GM18502 (cell line): Measurements from ENCODE around the gene THOC3.
"Not testable (repeated sequence)": the region's sequence is repeated elsewhere in the genome, so short reads cannot be mapped to it uniquely, and the experiment has no call there.

ENCODE experiments used
- ATAC-seq: cut with Tn5 transposase; IDR thresholded peaks from one replicate; pipeline ENCODE4 v1.9.1; 2021; ENCODE audit warnings: mild to moderate bottlenecking; ENCODE audit not compliant: unreplicated experiment, poor library complexity

THOC3 gene, protein sequence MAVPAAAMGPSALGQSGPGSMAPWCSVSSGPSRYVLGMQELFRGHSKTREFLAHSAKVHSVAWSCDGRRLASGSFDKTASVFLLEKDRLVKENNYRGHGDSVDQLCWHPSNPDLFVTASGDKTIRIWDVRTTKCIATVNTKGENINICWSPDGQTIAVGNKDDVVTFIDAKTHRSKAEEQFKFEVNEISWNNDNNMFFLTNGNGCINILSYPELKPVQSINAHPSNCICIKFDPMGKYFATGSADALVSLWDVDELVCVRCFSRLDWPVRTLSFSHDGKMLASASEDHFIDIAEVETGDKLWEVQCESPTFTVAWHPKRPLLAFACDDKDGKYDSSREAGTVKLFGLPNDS

DNA sequence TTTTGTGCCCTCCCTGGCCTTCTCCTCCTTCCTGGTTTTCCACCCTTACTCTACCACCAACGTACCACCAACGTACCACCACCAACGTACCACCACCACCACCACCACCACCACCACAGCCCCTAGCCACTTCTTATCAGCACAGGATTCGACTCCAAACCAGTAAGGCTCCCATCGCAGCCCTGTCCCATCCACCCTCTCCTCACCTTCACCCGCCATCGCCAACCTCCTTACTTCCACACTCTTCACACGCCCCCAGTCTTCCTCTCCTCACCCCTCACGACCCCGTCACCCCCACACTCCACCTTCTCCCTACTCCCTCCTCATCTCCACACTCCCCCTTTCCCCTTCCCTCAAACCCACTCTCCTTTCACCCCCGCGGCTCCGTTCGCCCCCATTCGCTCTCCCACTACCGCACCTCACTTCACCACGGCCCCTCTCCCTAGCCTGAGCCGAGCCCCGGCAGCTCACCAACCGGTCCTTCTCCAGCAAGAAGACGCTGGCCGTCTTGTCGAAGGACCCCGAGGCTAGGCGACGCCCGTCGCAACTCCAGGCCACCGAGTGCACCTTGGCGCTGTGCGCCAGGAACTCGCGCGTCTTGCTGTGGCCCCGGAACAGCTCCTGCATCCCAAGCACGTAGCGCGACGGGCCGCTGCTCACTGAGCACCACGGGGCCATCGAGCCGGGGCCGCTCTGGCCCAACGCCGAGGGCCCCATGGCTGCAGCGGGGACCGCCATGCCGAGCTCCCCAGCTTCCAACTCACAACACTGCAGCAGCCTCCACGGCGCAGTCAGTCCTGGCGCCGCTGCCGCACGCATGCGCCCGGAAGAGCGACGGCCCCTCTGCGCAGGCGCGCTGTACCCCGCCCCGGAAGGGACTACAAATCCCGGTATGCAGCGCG lies at the start of gene THOC3:
Gene THOC3, minus strand, starts transcription at position 845 of the 902 bp plus-strand sequence. Its CDS starts 107 bp downstream, at position 738.
- ATAC-seq, result peak; percentile 99

DNA sequence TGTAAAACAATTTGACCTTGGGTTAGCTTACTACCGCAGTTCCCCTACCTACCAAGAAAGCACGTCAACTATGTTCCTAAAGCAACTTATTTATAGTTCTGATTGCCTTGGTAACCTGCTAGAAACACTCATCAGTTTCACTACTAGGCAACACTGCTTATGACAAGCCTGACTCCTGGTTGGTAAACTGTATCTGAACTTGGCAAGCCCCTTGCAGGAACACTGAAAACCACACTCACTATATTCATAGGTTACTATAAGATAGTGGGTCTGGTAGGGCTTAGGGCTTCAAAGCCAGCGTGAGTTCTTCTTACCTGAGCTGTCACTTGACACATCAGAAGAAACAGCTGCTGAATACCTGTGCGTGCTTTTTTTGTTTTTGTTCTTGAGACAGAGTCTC lies 49.2 kb upstream of the THOC3 start:
- not testable (repeated sequence) for ATAC-seq

DNA sequence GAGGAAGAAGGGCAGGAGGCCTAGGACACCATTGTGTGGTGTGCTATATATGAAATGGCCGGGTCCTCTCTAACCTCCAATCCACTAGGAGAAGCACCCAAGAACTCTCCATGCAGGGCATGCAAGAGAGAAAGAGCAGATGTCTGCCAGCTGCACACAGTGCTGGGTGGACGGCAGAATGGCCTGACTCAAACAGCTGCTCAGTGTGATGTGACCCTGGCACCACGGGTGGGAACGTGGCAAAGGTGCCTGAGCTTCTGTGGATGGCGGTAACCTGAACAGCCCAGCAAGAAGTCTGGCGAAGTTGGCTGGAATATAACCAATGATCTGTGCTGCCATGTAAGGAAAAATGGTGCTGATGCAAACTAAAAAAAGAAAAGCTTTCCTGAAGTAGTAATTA lies 46.2 kb upstream of the THOC3 start:
- not testable (repeated sequence) for ATAC-seq

DNA sequence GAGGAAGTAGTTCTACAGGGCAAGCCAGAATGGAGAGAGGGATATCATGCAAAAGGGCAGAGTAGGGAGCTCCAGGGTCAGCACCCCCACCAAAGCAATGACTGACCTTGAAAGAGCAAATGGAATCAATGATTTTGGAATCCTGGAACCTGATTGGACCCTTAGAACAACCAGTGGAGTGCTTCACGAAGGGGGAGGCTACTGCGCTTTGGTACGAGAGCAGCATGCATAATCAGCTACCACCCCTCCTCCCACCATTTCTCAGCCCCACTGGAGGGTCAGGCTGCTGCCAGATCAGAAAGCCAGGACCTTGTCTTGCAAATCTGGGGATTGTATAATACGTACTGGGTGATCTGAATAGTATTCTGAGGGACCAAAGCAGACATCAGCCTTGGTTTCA lies 43.0 kb upstream of the THOC3 start:
- not testable (repeated sequence) for ATAC-seq

DNA sequence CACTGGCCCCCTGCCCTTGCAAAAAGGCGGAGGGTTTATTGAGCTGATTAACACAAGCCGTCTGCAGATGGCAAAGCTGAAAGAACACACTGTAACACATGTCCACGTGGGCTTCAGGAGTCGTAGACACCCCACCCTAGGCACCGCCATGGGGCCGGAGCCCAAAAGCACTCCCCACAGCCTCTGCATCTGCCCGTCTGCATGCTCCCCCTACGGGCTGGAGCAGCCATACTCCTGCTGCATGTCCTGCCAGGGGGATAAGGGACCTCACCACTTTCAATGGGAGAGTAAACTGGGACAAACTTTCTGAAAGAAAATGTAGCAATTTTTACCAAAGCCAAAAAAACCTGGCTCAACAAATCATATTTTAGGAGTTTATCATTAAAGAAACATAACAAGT lies 42.1 kb upstream of the THOC3 start:
- not testable (repeated sequence) for ATAC-seq

DNA sequence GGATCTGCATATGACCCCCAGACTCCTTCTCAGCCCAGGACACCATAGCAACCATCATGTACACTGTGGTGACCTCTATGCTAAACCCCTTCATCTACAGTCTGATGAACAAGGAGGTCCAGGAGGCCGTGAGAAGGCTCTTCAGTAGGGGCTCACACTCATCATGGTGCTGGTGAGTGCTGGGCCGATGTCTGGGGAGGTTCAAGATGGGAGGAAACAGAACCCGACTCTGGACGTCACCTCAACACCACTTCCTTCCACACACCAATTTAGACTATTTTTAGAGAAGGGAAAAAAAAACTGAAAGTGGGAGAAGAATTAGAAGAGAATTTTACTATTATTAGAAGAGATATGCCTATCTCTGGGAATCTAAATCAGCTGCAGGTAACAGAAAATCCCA lies 39.1 kb upstream of the THOC3 start:
- ATAC-seq, result not testable (repeated sequence)

DNA sequence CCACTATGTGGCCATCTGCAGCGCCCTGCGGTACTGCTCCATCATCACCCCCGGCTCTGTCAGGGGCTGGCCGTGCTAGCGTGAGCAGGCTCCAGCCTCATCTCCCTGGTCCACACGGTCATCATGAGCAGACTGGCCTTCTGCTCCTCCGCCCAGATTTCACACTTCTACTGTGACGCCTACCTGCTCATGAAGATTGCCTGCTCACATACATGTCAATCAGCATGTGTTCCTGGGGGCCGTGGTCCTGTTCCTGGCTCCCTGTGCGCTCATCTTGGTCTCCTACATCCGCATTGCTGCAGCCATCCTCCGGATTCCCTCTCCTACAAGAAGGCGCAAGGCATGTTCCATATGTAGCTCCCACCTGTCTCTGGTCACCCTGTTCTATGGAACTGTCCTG lies 38.7 kb upstream of the THOC3 start:
- ATAC-seq, result not testable (repeated sequence)

DNA sequence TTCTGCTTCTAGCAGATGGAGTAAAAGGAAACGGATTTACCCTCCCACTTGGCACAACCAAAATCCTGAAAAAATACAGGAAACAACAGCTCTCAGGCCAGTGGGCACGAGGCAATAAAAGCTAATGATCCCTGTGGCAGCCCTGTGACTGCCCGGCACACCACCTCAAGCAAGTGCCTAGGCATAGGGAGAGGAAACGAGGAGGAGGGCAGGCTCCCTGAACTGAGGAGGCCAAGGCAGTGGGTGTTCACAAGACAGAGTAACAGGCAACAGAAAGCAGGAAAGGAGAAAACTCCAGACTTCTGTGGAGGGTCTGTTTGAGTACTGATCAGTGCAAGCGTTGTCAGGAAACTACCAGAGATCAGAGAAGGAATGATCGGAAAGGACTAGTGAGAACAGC lies 29.9 kb upstream of the THOC3 start:
- not testable (repeated sequence) for ATAC-seq

DNA sequence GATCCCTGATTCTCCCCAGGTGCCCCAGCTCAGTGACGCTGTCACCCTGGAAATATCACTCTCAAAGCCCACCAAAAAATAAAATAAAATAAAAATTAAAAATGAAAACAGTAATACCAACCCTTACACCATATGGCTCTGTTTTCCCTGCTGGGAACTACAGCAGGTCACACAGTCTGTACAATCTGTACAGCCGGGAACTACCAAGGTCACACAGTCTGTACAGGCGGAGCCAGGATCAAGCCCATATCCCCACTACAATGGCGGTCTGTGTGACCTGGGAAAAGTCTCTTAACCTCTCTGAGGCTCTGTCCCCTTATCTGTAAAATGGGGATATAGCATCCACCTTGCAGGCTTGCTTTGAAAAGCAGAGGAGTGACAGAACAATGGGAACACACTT lies 29.4 kb upstream of the THOC3 start:
- ATAC-seq, result not testable (repeated sequence)

DNA sequence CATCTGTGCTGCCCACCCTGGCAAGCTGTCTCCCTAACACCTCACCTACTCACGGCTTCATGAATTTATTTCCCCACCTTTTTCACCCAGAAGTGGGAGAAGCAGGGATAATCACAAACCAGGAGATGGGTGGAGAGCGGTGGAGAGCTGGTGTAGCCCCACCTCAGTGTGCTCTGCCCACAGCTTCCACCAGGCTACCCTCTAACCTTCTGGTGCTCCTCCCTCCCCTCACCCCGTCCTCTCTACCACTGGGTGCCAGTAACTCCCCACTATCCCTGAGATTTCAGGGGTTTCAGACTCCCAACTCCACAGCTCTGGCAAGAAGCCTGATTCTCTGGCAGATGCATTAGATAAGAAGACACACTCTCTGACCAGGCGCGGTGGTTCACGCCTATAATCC lies 28.7 kb upstream of the THOC3 start:
- ATAC-seq, result not testable (repeated sequence)

DNA sequence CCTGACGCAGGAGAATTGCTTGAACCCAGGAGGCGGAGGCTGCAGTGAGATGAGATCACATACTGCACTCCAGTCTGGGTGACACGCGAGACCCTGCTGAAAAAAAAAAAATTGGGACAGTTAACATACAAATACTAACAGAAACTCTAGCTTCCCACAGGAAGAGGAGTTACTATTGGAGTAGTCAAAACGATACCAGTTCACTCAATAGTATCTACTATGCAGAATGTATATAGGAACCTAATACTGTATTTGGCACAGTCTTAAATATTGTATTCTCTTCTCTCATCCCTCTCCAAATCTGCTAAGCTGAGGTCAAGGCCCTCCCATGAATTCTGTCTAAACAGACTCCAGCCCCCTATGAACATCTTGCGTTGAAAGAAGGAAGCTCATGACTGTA lies 27.4 kb upstream of the THOC3 start:
- ATAC-seq, result not testable (repeated sequence)

DNA sequence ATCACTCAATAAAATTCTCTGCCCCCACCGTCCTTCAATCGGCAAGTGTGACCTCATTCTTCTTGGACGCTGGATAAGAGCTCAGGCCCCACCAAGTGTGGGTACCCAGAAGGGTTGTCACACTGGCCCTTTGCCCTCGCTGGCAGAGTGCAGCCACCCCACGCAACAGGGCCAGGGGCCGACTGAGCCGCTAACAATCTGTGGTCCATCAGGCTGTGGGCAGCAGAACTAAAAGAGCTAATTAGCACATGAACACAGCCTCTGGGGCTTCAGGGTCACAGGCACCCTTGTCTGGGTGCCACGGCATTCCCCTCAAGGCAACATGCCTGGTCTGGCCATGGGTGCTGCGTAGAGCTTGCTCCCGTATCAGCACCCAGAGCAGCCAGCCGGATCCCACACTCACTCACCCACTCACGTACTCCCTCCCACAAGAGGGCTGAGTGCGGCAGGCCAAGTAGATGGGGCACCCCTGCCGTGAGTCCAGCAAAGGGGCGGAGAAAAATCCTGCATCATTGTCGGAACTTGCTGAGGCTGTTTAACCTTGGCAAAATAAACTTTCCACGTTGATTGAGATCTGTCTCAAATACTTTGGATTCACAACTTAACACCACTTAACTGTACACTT lies 11.4 kb upstream of the THOC3 start:
- not testable (repeated sequence) for ATAC-seq

DNA sequence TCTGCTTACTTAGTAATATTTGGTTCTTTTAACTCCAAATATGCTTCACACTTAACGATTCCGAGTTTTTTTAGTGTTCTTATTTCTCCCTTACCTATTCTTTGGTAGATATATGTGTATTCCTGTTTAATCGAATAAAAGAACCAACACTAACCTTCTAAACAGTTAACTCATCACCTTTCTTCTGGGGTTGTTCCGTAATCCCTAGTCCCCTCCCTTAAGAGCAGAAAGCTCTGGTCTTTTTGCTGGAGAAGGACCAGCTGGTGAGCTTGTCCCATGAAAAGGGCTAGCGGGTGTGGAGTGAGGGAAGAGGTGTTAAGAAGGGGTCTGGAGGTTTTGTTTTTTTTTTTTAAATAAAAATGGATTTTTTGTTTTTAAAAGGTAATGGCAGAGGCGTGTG lies 266 bp upstream of the THOC3 start:
- peak; percentile 43 for ATAC-seq

DNA sequence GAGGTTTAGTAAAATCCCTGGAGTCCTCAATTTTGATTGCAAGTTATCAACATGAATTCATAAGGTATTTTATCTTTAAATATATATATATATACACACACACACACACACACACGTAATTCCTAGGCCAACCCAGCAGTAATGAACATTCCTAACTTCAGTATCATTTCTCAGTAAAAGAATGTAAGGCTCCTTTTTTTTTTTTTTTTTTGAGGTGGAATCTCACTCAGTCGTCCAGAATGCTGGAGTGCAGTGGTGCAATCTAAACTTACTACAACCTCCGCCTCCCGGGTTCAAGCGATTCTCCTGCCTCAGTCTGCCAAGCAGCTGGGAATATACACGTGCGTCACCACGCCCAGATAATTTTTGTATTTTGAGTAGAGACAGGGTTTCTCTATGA lies 5.8 kb downstream of the THOC3 start:
- not testable (repeated sequence) for ATAC-seq

DNA sequence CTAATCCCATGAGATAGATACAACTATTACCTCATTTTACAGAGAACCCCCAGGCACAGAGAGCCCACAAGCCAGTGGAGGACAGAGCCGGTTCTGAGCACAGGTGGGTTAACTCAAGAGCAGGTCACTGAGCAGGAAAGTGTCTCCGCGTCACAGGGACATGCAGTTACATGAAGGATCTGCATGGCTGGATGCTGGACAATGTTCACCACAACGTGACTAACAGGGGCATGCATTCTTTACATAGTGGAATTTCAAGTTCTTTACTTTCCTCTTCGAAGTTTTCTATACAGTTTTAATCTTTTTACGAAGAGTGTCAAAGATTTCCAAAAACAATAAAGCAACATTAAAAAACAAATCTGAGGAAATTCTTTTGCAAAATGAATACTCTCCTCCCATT lies 7.9 kb downstream of the THOC3 start:
- not testable (repeated sequence) for ATAC-seq

DNA sequence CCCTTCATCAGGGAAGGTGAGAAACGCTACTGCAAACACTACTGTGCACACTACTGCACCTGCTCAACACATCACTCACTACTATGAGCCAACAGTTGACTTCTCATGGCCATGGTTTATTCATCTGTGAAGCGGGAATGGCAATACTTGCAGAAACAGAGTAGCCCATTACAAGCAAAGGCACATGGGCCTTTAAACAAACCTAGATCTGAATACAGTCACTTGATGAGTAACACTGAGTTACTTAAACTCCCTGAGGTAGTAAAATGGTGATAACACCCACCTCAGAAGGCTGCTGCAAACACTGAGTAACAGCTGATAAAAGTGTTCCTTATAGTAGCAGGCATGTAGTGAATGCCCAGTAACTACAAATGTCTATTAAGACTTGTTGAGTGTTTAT lies 9.6 kb downstream of the THOC3 start:
- not testable (repeated sequence) for ATAC-seq

DNA sequence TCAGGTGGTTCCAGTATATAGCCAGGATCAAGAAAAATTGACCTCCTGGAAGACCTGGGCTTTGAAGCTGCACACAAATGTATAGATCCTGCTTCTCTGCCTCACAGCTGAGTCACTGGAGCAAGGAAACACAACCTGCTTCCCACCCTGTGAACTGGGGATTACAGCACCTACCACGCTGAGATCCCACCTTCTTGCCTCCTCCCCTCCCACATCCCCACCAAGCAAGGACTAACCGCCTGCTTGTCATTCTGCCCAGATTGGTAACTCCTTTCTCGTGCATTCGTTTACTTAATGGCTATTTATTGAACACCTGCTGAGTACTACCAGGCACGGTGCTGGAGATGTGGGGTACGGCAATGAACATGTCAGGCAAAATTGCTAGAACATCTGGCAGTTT lies 14.0 kb downstream of the THOC3 start:
- ATAC-seq, result not testable (repeated sequence)

DNA sequence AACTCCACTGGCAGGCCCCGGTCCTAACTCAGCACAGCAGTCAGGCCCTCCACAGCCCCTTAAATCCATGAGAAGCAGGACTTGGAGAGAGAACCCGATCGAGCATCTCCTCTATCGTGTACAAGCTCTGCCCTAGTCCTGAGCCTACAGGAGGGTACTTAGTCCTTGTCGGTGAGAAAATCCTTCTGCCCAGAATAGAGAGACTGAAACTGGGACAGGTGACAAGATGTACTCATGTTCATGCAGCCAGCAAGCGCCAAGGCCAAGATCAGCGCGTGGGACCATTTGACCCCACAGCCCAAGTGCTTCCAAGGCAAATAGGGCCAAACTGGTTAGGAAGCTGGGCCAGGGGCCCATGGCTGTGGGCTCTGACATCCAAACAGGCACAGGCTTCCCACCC lies 15.3 kb downstream of the THOC3 start:
- not testable (repeated sequence) for ATAC-seq

DNA sequence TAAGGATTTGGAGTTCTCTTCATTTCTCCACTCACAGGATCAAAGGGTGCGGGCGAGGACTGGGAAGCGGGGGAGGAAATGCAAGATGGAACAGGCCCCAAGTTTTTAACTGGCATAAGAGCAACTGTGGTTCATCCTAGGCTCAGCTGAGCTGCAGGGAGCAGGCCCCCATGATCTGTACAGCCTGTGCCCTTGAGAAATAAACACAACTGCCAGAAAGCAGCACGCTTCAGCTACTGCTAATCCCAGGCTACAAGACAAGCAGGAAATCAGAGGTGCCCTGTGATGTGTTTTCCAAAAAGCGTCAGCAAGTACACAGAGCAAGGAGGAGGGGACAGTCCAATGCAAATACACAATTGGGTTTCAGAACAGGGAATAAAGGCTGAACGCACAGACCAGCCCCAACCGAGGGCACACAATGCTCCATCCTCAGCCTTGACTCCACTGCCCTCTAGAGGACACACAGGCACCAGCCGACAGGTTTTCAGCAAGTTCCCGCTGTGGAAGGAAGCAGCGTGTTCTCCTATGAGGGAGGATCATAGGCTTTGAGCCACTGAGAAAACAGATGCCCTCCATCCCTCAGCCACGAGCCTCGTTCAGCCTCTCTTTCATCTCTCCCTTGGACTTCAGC lies 16.7 kb downstream of the THOC3 start:
- not testable (repeated sequence) for ATAC-seq
